Measurements from ENCODE around the gene RP9.

The RP9 gene, protein sequence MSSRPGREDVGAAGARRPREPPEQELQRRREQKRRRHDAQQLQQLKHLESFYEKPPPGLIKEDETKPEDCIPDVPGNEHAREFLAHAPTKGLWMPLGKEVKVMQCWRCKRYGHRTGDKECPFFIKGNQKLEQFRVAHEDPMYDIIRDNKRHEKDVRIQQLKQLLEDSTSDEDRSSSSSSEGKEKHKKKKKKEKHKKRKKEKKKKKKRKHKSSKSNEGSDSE

DNA sequence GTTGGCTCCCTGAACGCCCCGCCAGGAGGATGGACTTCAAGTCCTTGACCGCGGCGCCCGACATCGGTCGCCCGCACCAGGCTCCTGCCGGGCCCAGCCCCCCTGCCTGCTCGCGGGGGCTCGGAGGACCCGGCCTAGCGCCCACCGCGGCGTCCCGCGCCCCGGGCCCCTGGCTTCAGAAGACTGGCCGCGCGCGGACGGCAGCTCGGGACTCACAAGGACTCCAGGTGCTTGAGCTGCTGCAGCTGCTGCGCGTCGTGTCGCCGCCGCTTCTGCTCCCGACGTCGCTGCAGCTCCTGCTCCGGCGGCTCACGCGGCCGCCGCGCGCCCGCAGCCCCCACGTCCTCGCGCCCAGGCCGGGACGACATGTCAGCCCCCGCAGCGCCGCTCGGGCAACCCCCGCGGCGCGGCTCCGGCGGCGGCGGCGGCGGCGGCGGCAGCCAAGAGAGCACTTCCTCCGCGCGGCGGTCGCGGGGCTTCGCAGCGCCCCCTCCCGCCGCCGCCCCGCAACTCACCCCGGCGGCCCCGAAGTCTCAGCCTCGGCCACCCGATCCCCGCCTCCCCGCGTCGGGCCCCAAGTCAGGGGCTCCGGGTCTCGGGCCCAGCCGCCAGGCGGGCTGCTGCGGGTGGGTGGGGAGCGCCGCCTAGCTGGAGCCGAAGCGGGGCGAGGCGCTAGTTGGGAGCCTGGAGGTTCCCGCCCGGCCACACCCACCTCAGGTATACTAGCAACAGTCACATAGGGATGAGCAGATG is at the start of gene RP9:
Gene RP9, minus strand, starts transcription at position 400 of the 753 bp plus-strand sequence. Its CDS starts 32 bp downstream, at position 368.
- peak; percentile 76 for DNase-seq

DNA sequence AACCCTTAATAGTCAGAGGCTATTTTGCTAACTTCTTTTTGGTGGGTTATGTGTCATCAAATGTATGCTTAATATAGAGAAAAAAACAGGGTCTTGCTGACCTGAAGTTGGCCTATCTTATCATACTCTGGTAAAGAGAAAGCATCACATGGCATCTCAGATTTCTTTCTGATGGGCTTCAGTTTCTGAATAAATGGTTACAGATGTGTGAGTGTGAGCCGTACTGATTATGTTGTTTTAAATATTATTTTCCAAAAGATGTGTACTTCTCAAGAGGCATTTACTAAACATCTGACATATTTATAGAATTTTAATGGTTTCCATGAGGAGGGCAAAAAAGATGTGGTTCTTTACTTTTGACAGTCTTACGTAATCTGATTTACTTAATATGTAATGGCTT is 48.6 kb upstream of the RP9 start:
- DNase-seq = no peak

DNA sequence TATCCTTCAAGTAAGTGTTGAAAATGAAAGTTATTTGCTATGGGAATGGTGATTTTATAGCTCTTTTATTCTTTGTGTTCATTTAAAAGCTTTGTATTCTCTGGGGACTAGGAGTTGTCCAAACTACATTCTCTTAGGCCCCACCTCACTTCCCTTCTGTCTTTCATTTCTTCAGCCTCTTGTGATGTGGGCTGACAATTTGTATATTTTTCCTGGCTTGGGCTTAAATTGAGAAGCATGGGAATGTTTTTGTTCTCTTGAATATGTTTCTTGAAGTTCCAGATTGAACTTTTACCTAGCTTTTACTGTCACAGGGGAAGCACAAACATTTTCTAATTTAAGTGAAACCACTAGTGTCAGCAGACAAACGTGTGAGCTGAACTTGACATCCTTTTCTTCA is 48.1 kb upstream of the RP9 start:
- DNase-seq = no peak

DNA sequence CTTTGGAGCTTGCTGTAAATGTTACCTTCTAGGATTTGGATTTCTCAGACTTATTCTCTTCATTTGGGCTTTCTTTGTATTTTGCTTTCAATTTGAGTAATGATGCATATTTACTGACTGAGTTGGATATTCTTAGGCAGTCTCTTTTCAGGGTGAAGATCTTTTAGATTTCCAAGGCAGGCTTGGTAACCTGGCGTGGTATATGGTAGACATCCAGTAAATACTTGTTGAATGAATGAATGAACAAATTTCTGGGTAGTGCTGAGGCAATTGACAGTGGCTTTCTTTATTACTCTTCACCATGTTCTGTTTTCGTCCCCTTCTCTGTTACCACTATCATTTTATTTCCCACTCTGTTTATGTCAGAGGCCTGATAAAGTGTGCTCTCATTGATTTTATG is 47.2 kb upstream of the RP9 start:
- DNase-seq = no peak

DNA sequence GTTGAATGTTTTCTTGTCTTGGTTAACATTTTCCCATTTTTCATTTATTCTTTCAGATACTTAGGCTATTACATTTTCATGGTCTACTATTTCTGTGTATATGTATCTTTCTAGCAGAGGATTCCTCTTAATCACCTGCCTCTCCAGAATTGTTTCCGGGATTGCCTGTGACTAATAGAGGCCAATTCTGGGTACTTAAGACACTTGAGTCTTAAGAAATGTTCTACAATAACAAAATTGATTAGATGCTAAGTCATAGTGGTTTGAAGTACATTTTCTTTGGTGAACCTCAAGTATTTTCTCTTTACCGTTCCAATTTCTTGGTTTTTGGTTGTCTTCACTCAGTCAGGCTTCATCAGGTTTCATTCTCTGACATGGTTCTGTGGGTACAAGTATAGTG is 46.6 kb upstream of the RP9 start:
- no peak for DNase-seq

DNA sequence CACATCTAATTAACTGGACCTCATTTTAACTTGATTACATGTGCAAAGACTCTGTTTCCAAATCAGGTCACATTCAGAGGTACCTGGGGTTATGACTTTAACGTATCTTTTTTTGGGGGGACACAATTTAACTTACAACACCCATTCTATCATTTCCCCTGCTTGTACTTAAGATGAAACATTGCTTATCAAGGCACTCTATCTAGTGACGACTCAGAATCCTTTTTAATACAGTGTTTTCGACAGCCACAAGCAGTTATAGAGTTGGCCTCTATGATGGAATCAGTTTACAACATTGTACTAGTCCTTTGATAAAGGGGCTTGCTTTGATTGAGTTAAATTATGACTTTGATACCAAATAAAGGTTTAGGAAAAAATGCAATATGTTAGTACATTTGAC is 42.9 kb upstream of the RP9 start:
- DNase-seq = no peak

DNA sequence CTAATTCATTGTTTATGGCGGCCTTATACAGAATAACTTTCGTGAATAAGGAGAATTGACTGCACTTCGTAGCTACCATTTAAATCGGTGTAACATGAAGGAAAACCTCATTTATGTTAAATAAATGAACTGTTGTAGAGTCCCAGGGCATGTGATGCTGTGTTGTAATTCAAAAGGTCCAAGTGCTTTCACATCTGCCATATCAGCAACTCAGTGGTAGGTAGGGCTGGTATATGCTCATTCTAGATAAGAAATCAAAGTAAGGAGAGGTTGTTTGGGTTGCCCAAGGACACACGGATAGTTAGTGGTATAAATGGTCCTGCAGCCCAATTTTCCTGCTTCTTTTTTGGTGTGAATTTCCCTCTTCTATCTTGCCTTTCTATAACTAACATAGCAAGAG is 36.0 kb upstream of the RP9 start:
- DNase-seq = no peak

DNA sequence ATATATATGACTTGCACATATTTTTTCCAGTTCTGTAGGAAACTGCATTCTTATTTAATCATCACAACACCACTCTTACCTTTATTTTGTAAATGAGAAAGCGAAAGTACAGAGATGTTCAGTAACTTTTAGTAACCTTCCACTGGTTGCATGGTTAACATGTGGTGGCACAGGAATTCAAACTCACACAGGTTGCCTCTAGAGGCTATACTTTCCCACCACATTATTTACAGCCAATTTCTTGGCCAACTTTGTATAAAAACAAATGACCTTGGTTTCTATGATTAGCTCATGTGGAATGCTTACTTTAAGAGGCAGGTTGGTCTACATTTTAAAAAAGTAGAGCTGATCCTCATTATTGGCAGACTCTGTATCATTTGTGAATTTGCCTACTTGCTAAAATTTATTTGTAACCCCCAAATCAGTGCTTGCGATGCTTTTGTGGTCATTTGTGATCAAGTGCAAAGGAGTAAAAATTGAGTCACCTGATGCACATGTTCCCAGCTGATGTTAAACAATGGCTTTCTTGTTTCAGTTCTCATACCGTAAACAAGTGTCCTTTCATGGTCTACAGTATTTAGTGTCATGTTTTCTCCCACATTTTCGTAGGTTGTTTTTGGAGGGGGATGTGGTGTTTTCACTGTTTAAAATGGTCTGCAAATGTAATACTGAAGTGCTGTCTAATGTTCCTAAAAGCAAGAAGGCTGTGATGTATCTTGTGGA is 35.0 kb upstream of the RP9 start:
- DNase-seq = no peak

DNA sequence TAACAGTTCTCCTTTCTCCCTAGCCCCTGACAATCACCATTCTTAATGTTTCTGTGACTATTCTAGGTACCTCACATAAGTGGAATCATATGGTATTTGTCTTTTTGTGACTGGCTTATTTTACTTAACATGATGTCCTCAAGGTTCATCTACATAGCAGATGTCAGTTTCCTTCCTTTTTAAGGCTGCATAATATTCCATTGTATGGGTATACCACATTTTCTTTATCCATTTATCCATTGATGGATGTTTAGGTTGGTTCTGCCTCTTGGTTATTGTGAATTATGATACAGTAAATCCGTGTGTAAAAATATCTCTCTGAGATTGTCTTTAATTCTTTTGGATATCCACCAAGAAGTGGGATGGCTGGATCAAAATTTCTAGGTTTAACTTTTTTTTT is 33.4 kb upstream of the RP9 start:
- DNase-seq = no peak

DNA sequence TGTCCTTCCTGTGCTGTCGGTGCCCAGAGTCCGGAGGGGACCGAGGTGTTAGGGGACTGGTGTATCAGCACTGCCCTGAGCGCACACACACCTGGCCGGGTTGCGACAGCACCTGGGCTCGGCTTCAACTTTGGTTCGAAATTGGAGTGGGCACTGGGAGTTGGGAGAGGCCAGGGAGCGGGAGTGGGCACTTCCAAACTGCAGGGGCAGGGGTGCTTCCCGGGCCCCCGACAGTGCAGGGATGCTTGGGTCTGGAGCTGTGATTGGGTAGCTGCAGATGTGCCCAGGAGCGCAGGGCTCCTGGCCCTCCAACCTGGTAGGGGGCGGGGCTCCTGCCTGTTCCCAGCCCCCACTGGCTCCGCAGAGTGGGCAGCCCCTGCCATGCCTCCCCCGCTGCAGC is 27.9 kb upstream of the RP9 start:
- no peak for DNase-seq

DNA sequence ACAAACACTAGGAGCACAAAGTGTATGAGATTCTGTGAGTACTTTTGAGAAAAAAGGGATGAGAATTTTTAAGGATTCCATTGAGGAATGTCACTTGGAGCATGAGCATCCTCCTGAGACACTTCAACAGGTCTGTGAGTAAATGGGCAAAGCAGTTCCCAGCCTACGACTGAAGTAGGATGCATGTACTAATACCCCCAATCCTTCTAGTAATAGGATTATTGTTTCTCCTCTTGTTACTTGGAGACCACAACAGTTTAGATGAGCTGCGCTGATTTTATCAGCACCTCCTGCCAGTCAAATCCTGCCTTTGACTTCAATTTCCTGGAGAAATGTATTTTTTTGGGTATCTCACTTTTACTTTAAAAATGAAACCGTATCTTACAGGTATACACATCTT is 21.0 kb upstream of the RP9 start:
- DNase-seq = no peak

DNA sequence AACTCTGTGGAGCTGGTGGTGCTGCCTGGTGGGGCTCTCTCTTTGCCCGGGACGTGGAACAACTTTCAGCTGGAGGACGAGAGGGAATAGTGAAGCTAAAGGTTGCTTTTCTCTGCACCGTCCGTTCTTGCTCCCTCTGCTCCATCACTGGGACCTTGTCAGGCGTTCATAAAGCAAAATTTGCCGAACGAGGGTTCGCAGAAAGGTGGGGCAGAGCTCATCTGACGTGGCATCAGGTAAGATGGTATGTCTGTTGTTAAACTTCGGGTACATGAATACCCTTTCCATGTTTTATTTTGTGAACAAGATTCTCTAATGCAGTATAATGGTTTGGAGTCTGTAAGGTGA is 20.6 kb upstream of the RP9 start:
- no peak for DNase-seq

DNA sequence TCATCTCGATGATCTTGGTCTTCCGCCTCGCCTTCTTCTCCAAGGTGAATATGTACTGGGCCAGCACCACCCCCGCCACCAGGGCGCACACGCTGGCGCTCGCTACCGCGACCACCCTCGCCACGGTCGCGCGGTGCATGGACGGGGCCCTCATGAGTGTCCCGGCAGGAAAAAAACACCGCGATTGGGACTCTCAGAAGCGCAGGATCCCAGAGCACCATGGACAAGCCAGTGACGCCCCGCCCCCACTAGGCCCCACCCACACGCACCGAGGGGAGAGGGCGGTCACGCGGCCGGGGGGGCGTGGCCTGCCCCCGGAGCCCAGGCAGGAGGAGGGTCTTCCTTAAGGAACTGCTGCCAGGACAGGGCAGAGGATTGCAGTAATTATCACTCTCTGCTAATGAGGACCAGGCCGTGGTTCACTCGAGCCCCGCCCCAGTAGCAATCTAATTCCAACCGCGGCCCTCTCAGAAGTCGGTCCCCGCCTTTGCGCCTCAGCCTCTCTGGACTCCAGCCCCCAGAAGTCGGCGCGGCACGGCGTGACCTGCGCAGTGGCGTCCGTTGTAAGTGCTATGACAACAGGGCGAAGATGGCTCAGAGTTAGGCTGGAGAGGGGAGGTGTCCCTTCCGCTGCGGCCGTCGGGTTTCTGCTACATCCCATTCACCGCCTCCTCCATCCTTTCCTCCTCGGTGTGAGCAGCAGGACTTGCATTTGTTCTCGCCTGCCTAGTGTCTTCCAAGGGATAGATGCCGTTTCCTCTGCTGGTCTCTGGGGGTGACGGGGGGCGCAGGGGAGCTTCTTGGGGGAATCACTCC is 20.0 kb upstream of the RP9 start, which contains the start of gene BBS9:
Gene BBS9, plus strand, starts transcription at position 575 of the 816 bp plus-strand sequence. CDS start 16,689 bp downstream, outside the sequence.
- peak; percentile 88 for DNase-seq

DNA sequence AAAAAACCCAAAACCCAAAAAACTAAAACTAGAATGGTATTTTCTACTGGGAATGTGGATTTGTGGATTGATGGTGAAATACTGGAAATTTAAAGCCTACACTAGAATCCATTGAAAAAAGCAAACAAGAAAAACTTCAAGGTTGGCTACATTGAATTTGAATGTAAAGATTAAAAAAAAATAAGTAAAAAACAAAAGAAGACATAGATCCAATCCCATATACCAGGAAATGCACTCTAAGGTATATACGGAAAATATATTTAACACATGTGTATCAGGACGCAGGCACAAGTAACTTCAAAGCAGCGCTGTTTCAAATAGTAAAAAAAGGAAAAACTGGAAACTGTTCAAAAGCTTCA is 19.4 kb upstream of the RP9 start:
- DNase-seq = no peak

DNA sequence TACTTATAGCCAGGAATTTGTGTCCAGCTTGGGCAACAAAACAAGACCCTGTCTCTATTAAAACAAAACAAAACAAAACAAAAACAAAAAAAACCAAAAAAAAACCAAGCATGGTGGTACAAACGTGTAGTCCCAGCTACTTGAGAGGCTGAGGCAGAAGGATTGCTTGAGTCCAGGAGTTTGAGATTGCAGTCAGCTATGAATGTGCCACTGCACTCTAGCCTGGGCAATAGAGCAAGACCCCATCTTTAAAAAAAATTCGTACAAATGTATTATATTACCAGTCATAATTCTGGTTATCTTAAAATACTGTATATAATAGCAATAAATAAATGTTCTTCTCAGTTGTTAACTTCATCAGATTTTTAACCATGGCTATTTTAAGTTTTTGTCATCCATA is 17.9 kb upstream of the RP9 start:
- DNase-seq = no peak

DNA sequence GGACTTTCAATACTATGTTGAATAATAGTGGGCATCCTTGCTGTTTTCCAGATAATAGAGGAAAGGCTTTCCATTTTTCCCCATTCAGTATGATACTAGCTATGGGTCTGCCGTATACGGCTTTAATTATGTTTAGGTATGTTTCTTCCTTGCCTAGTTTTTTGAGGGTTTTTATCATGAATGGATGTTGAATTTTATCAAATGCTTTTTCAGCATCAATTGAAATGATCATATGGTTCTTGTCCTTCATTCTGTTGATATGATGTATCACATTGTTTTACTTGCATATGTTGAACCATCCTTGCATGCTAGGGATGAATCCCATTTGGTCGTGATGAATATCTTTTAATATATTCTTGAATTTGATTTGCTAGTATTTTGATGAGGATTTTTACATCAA is 9.2 kb upstream of the RP9 start:
- DNase-seq = no peak

DNA sequence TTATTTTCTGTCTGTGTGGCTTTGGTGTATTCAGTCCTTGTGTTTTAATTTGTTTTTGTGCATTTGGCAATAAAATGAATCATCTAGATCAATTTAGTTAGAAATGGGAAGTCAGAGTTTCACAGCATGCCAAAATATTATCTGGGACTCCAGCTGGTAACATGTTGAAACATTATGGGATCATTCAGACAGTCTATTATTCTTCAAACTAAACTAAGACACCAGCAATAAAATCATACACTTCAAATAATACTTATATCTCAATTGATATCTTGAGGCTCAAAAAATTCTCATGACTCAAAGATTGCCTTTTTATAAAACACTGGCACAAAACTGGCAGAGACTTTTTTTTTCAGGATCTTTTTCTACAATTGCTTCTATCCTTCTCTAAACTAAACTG is 5.8 kb upstream of the RP9 start:
- DNase-seq = no peak

DNA sequence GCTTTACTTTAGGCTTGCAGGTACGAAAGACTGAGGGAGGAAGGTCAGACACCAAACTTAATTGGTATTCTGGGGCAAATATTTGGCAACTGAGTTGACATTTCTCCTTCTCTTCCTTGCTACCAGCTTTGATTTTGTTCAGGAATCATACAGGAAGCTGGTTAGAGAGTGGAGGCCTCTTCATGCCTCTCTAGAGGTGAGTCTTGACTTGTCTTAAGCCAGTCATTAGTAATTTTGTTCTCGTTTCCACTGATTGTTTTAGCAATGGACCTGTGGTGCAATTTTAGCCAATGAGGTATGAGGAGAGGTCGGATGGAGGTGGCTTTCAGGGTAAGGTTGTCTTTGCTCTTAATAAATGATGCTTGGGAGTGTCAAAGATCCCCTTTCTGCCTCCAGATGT is 2.4 kb upstream of the RP9 start:
- no peak for DNase-seq

DNA sequence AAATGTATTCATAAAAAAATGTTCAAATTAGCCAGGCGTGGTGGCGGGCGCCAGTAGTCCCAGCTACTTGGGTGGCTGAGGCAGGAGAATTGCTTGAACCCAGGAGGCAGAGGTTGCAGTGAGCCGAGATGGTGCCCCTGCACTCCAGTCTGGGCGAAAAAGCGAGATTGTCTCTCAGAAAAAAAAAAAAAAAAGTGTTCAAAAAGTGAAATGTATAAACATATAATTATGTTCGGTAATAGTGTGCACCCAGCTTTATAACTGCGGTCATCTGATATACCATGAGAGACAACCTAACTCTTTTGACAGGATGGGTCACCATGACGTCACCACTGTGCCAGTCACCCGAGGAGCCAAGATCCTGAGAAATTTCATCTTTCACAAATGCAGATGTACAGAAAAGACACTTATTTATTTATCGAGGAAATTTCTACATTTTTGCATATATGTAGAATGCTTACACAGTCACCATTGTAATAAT is 594 bp upstream of the RP9 start:
- no peak for DNase-seq

DNA sequence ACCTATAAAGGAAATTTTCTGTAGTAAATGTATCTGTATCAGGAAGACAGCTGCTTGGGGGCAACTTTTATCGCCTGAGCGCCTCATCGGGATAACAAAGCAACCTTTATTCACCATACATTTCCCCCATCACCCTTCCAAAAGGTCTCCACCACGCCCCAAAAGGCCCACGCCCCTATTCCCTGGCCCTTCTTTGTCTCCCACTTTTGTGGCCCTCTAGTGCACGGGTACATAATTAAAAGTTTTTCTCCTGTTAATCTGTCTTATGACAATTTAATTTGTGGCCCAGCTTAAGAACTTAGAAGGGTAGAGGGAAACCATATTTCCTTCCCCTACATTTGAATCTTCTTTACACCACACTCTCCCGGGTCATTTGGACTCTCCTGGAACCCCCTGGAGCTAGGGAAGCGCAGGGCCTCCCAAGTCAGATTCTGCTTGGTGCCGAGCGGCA is 625 bp downstream of the RP9 start:
- DNase-seq = peak; percentile 27

DNA sequence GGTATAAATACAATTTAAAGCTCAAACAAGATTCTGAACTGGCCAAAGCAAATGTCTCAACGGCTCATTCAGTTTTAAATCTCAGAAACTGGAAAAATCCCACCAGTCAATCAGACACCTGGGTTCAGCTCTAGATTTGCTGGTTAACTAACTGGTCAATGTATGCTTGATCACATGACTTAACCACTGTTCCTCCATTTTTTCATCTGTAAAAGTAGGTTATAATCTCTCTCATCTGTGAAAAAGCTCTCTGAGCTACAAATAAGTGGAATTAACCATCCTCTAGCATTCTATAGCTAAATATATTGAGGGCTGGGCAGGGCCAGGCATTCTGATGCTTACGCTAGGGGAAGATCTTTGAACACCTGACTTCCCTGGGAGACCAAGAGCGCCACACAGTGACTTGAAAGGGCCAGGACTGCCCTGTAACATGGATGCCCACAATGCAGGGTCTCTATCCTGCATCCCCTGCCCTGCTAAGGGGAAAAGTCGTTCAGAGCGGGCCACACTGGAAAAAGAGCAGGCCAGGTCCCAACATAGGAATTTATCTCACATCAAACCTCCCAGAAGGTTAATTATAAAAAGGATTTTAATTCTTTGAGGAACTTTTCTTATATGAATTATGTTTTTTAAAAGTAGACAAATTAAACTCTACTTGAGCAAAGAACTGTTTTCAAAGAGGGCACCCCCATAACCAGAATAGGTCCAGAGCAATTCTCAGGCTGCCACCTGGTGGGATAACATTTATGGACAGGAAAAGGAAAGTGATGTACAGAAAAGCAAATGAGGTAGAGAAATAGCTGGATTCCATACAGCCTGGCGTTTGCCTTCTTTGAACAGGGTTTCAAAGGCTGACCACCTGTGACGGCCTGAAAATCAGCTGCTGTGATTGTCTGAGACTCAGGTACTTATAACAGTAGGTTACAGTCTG is 1.8 kb downstream of the RP9 start:
- no peak for DNase-seq

DNA sequence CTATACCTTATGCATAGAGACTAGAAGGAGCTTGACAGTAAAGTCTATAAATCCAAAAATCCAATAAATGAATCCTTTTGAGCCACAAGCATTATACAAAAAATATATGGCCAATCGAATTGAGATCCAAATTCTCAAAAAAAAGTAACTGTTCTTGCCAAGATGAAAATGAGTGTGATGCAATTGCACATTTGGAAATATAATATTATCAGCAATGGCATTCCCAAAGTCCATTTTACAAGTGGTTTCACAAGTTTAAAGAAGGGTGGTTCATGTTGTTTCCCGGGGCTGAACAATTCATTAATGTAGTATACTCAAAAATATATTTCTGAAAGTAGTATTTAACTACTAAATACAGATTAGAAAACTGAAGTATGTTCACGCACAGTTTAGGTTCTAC is 7.3 kb downstream of the RP9 start:
- no peak for DNase-seq
